ENCODE results near the gene TEDC2. TPM values are rescaled to one million over a fixed set of nuclear protein-coding genes. Genes with fewer than 3 reads are reported as not detected.

TEDC2 gene
- total RNA-seq, 1 experiment from 2014 or later = 45.4 TPM

DNA sequence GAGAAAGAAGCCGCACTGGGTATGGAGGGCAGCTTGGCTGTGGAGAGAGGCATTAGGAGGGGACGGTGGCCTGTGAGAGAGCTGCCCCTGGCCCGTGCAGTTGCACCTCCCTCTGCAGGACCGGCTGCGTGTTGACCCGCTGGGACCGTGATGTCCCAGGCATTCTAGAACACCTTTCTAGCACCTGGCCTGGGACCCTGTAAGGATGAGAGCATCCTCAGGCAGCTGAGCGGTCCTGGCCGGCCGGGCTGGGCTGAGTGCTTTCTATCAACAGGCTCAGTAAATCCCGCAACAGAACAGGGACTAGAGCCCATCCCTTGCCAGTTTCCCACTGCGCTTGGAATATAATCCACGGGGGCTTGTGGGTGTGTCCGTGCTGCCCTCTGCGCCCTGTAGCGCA is 29.7 kb downstream of the TEDC2 start:
- H3K56ac ChIP-seq (ENCODE audit: insufficient read length, low read depth, low read length) = no peak overlapping the region
- no peak overlapping the region for H2AK5ac ChIP-seq (ENCODE audit: insufficient read length, low read length)
- Mint-ChIP-seq H3K36me3 (ENCODE audit: insufficient read depth in 1 of 3, low read depth in 3 of 3) (no peaks in the 10 kb centered on the region), H3K9me3 (no peaks in the 10 kb centered on the region), H3K27ac (no peak overlapping the region), H3K4me1 (peaks cover 9 to 13% of the 10 kb centered on the region in 2 experiments), H3K27me3 (ENCODE audit: low read depth) (no peaks in the 10 kb centered on the region), H3K4me3 (no peak overlapping the region)
- H3K18ac ChIP-seq (ENCODE audit: insufficient read length, low read depth, low read length) = no peak overlapping the region
- WGBS (ENCODE audit: extremely low coverage, insufficient read length, low lambda C conversion rate) = no CpG with 5 or more reads among the region's 16 CpGs
- H4K20me1 ChIP-seq (ENCODE audit: control insufficient read depth, insufficient read depth, insufficient read length) = no peaks in the 10 kb centered on the region
- H3K23ac ChIP-seq (ENCODE audit: insufficient read length, low read depth, low read length) = no peak overlapping the region
- H3K4me2 ChIP-seq (ENCODE audit: insufficient read depth, insufficient read length, low read length) = no peak overlapping the region
- H4K5ac ChIP-seq (ENCODE audit: insufficient read length, low read depth, low read length) = no peak overlapping the region
- no peak overlapping the region for H2BK120ac ChIP-seq (ENCODE audit: low read depth, low read length, poor library complexity, severe bottlenecking)
- H2BK20ac ChIP-seq (ENCODE audit: low read depth, low read length, poor library complexity, severe bottlenecking) = no peak overlapping the region
- no peak overlapping the region for H2BK15ac ChIP-seq (ENCODE audit: low read depth, low read length)
- no peak overlapping the region for H3T11ph ChIP-seq (ENCODE audit: low read length)
- no peak overlapping the region for H4K8ac ChIP-seq (replicated peaks; ENCODE audit: insufficient read length, low read depth, low read length)
- no peaks in the 10 kb centered on the region for H3K9me3 ChIP-seq (ENCODE audit: control insufficient read depth, low read depth, low read length)
- H3K79me2 ChIP-seq (ENCODE audit: insufficient read depth, low read length) = no peaks in the 10 kb centered on the region
- no peak overlapping the region for H2AFZ ChIP-seq (ENCODE audit: low read length)
- TF ChIP-seq, protein P1, sequence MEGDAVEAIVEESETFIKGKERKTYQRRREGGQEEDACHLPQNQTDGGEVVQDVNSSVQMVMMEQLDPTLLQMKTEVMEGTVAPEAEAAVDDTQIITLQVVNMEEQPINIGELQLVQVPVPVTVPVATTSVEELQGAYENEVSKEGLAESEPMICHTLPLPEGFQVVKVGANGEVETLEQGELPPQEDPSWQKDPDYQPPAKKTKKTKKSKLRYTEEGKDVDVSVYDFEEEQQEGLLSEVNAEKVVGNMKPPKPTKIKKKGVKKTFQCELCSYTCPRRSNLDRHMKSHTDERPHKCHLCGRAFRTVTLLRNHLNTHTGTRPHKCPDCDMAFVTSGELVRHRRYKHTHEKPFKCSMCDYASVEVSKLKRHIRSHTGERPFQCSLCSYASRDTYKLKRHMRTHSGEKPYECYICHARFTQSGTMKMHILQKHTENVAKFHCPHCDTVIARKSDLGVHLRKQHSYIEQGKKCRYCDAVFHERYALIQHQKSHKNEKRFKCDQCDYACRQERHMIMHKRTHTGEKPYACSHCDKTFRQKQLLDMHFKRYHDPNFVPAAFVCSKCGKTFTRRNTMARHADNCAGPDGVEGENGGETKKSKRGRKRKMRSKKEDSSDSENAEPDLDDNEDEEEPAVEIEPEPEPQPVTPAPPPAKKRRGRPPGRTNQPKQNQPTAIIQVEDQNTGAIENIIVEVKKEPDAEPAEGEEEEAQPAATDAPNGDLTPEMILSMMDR (conservative IDR thresholded peaks at IDR 0.05) = no peak
- no peak overlapping the region for H4K91ac ChIP-seq (ENCODE audit: insufficient read length, low read depth, low read length)
- no peak overlapping the region for H3K14ac ChIP-seq (ENCODE audit: insufficient read depth, low read length)
- no peak overlapping the region for H2BK12ac ChIP-seq (ENCODE audit: insufficient read length, low read depth, low read length)
- no peak overlapping the region for H3K9ac ChIP-seq (ENCODE audit: extremely low read depth, insufficient read length, low read length)
- no peak overlapping the region for H2BK5ac ChIP-seq (ENCODE audit: insufficient read length, low read length)
- no peak overlapping the region for H3K27ac ChIP-seq (ENCODE audit: insufficient read length, low read depth, low read length)
- H3K23me2 ChIP-seq (ENCODE audit: insufficient read length, low read depth, low read length, poor library complexity, severe bottlenecking) = no peaks in the 10 kb centered on the region
- H3K4me1 ChIP-seq (ENCODE audit: insufficient read depth, low read length) = no peaks in the 10 kb centered on the region
- DNase-seq = no peak
- H3K27me3 ChIP-seq (ENCODE audit: insufficient read depth, low read length) = no peaks in the 10 kb centered on the region
- no peaks in the 10 kb centered on the region for H3K79me1 ChIP-seq (ENCODE audit: insufficient read depth, low read depth, low read length, poor library complexity, severe bottlenecking)
- H3K4ac ChIP-seq (ENCODE audit: low read depth, low read length) = no peak overlapping the region

Data from H9 (cell line).